Central memory CD4-positive, alpha-beta T cell (primary cell): ENCODE data around the gene DDIT4.
"Not testable (repeated sequence)": the region's sequence is repeated elsewhere in the genome, so short reads cannot be mapped to it uniquely, and the experiment has no call there.

Experiments
- DNase-seq: peaks from one replicate; pipeline ENCODE4 v3.0.0; 2022
- total RNA-seq, 3 experiments: gene quantifications; one replicate each; lab custom pipeline; 2026; lab: John Stamatoyannopoulos, UW

DDIT4 gene, protein sequence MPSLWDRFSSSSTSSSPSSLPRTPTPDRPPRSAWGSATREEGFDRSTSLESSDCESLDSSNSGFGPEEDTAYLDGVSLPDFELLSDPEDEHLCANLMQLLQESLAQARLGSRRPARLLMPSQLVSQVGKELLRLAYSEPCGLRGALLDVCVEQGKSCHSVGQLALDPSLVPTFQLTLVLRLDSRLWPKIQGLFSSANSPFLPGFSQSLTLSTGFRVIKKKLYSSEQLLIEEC
- 23.3 to 223 (median 155) reads per million in 3 experiments for total RNA-seq

DNA sequence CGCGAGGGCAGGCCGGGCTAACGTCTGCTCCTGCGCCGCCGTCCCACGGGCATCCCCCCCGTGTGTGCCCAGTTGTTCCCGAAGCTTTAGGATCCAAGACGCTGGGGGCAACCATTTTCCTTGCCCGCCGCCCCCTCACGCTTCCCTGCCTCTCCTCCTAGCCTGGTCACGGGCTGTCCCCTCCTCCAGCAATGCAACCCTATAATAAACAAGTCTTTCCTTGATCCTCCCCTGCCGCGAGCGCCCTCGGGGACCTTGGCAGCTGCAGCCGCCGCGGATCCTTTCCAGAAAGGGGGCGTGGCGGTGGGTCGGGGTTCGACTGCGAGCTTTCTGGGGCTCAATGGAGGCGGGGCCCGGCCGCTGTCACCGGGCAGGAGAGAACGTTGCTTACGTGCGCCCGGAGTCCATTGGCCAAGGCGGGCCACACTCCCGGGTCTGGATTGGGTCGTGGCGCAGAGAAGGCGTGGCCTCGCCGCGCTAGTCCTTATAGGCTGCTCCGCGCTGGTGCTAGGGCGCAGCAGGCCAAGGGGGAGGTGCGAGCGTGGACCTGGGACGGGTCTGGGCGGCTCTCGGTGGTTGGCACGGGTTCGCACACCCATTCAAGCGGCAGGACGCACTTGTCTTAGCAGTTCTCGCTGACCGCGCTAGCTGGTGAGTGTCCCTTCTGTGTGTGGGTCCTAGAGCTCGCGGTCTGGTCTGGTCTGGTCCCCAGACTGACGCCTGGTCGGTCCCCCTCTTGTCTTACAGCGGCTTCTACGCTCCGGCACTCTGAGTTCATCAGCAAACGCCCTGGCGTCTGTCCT is at the start of gene DDIT4:
TSS of gene DDIT4 (plus strand) at position 515 of the 803 bp plus-strand sequence. CDS start 293 bp downstream, outside the sequence.
- DNase-seq, result peak; percentile 96

DNA sequence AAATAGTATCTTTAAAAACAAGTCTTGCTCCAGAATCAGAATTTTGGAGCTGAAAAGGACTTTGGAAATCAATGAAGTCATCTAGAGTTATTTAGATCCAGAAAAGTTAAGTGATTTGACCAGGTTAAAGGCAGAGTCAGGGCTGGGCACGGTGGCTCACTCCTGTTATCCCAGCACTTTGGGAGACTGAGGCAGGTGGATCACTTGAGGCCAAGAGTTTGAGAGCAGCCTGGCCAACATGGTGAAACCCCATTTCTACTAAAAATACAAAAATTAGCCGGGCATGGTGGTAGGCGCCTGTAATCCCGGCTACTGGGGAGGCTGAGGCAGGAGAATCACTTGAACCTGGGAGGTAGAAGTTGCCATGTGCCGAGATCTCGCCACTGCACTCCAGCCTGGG is 49.5 kb upstream of the DDIT4 start:
- DNase-seq, result not testable (repeated sequence)

DNA sequence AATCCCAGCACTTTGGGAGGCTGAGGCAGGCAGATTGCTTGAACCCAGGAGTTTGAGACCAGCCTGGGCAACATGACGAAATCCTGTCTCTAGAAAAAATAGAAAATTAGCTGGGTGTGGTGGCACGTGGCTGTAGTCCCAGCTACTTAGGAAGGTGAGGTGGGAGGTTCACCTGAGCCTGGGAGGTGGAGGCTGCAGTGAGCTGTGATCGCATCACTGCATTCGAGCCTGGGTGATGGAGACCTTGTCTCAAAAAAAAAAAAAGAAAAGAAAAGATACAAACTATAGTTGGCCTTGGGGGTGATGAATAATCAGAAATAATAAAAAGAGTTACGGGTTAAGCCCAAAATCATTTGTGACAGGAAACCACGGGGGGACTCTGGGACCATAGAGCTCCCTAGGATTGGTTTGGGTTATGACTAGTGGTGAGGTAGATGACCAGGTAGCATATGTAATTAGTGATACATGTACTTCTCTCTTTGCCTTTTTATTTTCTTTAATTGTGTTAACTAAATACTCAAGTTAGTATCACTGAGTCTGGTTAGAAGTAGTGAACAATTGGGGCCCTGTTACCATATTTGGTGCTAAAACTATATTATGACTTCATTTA is 47.2 kb upstream of the DDIT4 start:
- no peak for DNase-seq

DNA sequence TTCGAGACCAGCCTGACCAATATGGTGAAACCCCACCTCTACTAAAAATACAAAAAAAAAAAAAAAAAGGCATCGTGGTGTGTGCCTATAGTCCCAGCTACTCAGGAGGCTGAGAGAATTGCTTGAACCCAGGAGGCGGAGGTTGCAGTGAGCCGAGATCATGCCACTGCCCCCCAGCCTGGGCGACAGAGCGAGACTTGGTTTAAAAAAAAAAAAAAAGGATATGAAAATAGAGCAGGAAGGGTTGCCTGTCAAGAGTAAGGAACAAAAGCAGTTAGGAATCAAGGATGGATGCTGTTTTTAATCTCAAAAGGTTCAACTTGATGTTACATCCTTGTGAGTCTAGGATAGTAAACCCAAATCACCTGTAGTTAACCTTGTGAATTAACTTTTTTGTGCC is 45.9 kb upstream of the DDIT4 start:
- DNase-seq, result no peak

DNA sequence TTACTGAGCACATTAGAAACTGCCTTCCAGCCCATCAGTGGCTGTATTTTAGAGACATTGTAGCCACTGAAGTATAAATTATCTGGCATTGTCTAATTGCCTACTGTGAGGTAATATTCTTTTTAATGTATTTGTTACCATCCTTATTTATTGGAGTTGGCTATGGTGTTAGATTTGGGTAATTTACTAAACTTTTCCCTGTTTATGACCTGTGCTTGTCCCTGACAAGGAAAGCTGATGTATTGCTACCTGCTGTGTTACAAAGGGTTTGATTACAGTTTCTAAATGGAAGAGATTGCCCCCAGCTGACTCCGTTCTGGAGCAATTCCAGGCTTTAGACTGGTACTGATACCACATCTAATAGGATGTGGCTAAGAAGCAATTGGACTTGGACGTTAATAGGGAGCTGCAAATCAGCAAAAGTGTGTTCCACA is 45.4 kb upstream of the DDIT4 start:
- no peak for DNase-seq

DNA sequence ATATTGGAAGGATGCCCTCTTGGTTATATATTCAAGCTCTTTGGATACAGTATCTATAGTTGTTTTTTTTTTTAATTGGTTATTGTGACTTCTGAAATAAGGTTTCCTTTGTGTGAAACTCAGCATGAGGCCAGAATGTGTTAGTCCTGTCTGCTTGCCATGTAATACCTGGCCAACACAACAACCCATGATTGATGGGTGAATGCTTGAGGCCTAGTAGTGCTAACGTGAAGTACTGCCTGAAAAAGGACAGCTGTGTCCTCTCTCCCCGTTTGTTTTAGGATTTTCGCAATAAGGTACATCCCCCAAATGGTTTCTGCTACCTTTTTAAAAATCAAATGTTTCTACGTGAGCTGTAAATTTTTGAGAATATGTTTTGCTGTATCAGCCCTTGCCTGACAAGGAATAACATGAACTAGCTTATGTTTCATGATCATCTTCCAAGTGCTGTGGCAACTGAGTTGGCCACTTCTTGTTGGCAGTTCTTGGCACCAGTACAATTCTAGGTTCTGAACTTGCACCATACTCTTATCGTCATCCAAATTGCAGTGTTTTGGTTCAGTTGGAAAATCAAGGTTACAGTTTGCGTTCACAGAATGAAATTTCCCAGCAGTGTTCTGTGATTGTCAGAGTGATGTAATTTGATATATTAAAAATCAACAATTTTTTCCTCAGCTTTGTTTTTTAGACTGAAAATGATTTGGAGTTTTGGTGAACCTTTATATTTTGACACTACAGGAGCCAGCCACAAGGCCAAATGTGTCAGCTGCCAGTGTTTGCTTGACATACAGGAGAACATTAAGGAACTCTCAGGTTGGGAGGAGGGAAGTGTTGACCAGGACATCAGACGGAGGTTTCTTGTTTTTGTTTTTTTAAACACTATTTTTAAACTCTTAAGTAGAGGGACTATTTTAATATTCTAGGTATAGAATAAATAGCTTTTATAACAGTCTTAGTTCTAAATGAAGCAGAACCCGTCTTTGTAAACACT is 44.2 kb upstream of the DDIT4 start:
- DNase-seq, result no peak

DNA sequence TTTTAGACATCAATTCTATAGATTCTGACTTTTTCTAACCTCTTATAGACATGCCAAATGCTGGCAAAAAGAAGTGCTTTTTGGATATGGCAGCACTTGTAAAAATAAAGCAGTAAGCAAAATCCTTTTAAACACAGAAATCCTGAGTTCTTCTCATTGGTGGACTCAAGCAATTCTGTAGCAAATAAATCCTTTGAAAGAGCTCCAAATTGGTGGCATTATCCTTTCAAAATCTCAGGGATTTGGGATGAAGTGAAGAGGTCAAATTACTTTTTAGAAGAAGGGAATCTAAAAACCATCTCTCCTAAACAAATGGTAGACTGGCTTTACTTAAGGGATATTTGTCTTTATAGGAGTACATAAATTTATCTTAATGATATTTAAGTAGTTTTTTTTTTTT is 40.1 kb upstream of the DDIT4 start:
- DNase-seq, result no peak

DNA sequence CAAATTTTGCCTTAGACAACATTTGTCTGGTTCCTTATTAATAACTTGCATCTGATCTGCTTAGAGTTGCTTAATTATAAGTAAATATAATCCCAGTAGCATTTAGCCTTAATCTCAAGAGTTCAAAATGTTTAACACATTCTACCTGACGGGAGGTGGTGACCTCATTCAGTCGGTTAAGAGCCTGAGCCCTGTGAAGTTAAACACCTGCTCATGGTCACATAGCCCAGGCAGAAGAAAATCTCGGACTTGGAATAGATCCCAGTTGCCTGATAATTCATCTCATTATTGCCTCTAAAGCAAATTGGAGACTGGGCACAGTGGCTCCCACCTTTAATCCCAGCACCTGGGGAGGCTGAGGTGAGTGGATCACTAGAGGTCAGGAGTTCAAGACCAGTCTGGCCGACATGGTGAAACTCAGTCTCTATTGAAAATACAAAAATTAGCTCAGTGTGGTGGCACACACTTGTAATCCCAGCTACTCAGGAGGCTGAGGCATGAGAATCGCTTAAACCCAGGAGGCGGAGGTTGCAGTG is 39.1 kb upstream of the DDIT4 start:
- DNase-seq, result no peak

DNA sequence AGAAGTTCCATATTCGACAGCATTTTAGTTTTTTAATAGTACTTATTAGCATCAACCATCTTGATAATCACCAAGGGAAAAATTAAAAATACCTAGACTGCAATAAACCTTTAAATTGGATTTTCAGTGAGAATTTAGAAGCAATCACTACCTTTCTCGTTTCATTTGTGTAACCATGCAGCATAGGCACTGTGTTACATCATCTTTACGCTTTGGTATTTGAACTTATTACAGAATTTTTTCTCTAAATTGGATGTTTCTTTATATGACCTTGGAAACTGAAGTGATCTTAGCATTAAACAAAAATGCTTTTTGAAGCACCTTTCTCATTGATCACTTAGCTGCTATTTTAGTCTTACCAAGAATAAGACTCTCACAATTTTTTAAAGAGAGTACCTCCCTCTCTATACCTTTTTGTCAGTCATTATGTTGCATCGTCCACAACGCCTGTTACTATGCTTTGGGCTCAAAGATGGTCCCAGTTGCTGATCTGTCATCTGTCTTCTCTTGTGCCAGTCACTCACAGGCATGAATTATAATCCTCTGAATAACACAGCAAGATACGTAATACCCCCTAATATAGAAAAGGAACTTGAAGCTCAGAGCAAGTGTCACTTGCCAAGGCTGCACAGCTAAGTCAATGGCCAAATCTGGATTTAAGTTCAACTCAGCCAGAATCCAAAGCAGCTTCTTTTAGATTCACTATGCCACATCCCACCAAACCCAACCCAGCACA is 38.0 kb upstream of the DDIT4 start:
- DNase-seq, result no peak

DNA sequence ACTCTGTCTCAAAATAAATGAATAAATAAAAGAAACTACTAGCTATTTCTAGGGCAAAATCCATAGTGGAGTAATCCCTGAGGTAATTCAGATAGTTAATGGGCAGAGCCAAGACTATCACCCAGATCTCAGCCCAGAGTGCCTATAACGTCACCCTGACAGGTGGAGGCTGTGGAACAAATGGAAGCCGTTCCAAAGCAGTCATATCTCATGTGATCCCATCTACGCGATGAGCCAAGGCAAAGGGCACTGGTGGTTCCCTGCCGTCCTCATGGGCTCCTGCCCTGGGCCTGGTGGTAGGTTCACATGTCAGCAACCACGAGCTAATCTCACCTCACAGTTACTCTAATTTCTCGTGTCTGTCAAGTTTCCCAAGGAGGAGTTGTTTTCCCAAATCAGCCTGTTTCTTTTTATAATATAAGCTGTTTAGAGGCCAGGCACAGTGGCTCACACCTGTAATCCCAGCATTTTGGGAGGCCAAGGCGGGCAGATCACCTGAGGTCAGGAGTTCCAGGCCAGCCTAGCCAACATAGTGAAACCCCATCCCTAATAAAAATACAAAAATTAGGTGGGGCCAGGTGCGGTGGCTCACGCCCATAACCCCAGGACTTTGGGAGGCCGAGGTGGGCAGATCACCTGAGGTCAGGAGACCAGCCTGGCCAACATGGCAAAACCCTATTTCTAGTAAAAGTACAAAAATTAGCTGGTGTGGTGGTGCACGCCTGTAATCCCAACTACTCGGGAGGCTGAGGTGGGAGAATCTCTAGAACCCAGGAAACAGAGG is 35.1 kb upstream of the DDIT4 start:
- no peak for DNase-seq

DNA sequence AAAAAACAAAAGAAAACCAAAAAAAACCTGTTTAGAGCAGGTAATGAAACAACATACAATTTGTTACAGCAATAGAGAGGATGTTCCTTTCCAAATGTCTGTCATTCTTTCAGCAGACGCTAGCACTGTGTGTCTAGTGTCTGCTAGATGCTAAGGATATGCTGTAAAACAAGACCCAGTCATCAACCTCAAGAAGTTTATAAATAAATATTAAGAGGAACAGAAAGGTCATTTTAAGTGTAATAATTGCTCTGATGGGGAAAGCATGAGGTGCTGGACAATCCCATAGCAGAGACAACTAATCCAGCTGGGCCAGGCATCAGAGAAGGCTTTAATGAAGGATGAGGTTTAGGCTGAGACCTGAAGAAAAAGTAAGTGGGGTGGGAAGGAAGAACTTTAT is 34.3 kb upstream of the DDIT4 start:
- no peak for DNase-seq

DNA sequence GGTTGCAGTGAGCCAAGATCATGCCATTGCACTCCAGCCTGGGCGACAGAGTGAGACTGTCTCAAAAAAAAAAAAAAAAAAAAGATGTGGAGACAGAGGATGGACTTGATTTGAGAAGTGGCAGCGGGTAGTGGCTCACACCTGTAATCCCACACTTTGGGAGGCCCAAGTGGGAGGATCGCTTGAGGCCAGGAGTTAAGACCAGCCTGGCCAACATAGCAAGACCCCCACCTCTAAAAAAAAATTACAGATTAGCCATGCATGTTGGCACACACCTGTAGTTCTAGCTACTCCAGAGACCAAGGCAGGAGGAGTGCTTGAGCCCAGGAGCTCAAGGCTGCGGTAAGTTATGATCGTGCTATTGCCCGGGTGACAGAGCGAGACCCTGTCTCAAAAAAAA is 33.4 kb upstream of the DDIT4 start:
- DNase-seq, result no peak

DNA sequence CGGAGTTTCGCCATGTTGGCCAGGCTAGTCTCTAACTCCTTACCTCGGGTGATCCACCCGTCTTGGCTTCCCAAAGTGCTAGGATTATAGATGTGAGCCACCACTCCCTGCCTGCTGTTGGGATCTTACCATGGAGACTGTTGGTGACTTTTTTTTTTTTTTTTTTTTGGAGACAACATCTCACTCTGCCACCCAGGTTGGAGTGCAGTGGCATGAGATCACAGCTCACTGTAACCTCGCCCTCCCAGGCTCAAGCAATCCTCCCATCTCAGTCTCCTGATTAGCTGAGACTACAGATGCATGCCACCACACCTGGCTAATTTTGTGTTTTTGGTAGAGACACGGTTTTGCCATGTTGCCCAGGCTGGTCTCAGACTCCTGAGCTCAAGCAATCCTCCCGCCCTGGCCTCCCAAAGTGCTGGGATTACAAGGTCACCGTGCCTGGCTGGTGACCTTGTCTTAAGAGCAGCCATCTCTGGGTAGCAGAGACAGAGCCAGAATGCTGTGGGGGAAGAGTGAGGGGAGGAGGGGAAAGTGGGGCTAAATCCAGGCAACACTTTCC is 32.0 kb upstream of the DDIT4 start:
- no peak for DNase-seq

DNA sequence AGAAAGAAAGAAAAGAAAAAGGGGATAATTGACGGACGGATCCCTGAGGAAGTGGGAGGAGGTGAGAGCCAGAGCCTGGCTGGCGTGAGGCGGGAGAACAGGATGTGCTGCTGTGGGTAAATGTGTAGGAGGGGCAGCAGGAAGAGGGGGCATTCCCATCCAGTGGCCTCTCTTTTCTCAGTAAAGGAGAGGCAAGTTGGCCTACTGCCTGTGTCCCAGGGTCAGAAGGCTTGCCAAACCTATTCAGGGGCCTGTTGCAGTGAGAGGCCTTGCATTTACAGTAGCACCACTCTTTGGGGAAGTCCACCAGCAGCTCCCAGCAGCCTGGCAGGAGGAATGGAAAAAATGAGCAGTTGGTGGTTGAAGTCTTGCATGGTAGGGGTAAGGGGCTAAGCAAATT is 31.0 kb upstream of the DDIT4 start:
- DNase-seq, result no peak

DNA sequence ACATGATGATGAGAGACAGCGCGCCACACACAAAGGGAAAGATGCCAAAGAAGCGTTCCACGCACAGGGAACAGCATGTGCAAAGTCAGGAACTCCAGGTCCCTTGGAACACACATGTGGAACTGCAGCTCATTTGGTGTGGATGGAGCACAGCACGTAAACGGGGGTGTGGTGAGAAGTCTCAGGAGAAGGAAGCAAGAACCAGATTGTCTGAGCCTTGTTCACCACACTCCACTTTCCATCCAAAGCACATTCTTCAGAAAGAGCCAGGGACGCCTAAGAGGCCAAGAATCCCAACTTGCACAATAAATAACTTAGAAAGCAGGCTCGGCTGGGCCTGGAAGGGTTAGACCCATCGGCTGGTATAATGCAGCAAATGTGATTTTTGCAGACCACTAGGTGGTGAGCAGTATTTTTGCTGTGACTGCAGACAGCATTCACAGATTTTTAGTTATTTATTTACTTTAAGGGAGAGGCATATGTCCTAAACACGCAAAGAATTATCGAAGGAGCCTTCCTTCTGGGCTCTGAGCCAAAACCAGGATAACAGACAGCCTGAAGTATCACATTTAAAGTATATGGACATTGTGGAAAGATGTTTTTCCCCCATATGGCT is 29.8 kb upstream of the DDIT4 start:
- no peak for DNase-seq

DNA sequence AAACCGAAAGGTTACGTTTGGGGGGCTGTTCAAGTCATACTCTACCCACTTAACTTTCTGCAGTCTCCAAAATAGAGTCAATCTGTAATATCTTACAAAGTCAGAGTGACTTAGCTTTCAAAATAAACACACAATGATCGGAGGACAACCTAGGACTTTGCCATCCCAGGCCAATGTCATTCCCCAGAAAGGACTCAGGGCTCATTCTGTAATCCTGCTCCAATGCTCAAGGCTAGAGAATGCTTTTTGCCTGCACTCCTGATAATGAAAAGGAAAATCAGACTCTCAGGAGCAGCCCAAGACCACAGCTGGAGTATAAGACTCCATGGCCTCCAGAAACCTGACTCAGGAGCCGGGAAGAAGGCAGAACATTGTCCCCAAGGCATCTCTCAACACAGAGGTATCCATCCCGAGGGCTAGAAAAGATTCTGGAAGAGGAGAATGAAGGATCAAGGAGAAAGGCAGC is 29.1 kb upstream of the DDIT4 start:
- DNase-seq, result no peak

DNA sequence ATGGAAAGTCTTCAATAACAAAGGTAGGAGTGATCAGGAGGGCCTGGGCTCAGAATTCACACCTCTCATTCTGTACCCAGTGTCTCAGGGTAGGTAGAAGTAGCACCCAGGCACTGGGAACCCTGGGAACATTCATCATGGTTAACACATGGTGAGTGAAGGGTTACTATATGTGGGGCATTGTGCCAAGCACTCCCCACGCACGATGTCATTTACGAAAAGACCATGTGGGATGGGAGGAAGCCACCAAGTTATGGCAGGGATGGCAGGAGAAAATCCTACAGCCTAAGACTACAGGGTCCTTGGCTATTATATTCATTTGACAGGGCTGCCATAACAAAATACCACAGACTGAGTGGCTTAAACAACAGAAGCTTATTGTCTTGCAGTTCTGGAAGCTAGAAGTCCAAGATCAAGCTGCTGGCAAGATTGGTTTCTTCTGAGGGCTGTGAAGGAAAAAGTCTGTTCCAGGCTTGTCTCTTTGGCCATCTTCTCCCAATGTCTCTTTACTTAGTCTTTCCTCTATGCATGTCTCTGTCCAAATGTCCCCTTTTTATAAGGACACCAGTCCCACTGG is 27.7 kb upstream of the DDIT4 start:
- no peak for DNase-seq

DNA sequence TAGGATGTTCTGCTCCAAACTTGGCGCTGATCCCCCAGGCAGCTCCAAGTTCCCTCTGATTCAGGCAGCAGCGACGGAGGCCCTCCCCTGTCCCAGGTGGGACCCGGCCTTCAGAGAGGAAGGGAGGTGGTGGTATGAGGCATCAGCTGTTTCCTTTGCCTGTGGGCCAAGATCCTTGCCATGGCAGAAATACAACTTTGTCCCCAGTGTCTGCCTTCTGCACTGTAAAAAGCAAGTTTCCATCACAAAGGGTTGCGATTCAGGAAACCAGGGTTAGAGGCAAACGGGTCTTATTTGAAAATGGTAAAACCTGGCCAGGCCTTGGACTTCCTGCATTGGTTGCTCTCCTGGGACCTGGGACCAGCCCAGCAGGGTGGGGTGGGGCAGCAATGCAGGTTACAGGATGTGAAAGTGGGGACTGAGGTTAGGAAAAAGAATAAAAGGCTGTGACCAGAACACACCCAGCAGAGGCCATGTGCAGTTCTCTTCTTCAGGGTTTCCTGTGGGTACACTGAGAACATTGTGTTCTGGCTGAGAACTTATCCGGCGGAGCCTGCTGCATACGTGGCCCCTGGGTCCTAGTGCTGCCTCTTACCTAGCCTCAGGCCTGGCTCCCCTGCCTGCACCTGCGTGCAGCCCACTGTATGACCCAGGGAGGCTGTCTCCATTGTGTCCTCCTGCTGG is 25.1 kb upstream of the DDIT4 start:
- DNase-seq, result peak; percentile 87
